Esophagus (tissue), 2 donors: ENCODE results near the gene MFSD2B. TPM values are rescaled to one million over a fixed set of nuclear protein-coding genes. Genes with fewer than 3 reads are reported as not detected.

Source experiments
- H3K27ac ChIP-seq, 2 donors: one replicate each; pipeline ENCODE4 v1.5.1; 2013; ENCODE audit warnings: low read depth in 2 of 2, mild to moderate bottlenecking in 2 of 2, inconsistent platforms in 1 of 2, low read length in 1 of 2, moderate library complexity in 1 of 2
- H3K27me3 ChIP-seq, 2 donors: one replicate each; pipeline ENCODE4 v1.6.1; 2013; ENCODE audit warnings: low read length in 2 of 2, control low read depth in 1 of 2, mild to moderate bottlenecking in 1 of 2; ENCODE audit not compliant: insufficient read depth in 2 of 2, control insufficient read depth in 1 of 2
- H3K36me3 ChIP-seq, 2 donors: one replicate each; pipeline ENCODE4 v1.6.1; 2013; ENCODE audit warnings: low read length in 1 of 2; ENCODE audit not compliant: control insufficient read depth in 2 of 2, insufficient read depth in 2 of 2
- H3K4me1 ChIP-seq, 2 donors: one replicate each; pipeline ENCODE4 v1.6.1; 2013; ENCODE audit warnings: low read length in 1 of 2; ENCODE audit not compliant: control insufficient read depth in 2 of 2, insufficient read depth in 2 of 2
- H3K4me3 ChIP-seq, 2 donors: one replicate each; pipeline ENCODE4 v1.5.1; 2013; ENCODE audit warnings: low read length in 2 of 2, mild to moderate bottlenecking in 2 of 2, low read depth in 1 of 2, moderate library complexity in 1 of 2
- H3K9me3 ChIP-seq, 2 donors: one replicate each; pipeline ENCODE4 v1.6.1; 2013; ENCODE audit warnings: mild to moderate bottlenecking in 2 of 2, low read depth in 1 of 2, low read length in 1 of 2, moderate library complexity in 1 of 2; ENCODE audit not compliant: control insufficient read depth in 2 of 2, insufficient read depth in 1 of 2
- WGBS, 2 donors: extraction: QIAGEN DNeasy Blood & Tissue Kit; methylation state at CpG; one replicate each; pipeline ENCODE4 v1.1.7; 2013; 5-methylcytosine and 5-hydroxymethylcytosine counted together
- polyA plus RNA-seq, 2 donors: library from polyadenylated mRNA; stranded (reverse); fragments of 200-250 nt; gene quantifications; one replicate each; pipeline ENCODE4 v1.2.3, GENCODE V29; 2013
- donor health status: healthy with polysubstance abuse.
- donor health status: Bipolar disorder and iron deficiency.

The MFSD2B gene
- polyA plus RNA-seq, 2 donors: 0.05 to 0.08 TPM

DNA sequence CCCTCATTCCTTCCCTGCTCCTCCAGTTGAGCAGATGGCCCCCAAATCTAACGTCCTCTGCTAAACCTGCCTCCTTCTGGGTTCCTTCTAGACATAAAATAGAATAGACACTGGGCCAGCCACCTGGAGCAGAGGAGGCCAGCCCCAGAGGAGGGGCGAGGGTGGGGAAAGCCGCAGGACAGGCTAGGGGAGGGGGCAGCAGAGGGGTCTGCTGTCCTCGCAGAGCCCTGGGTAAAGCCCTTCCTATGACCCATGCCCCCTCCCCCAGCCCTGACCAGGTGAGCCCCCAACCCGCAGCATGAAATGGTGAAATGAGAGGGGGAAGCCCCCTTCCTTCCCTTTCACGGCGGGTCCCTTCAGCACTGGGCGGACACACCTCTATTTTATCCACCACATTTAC is 7.8 kb downstream of the MFSD2B start:
- H3K27me3 ChIP-seq: no peaks in the 10 kb centered on the region

GRCh38 chr2:24018241-24018640 is 8.4 kb downstream of the MFSD2B start:
- H3K27ac ChIP-seq: no peak overlapping the region
- H3K36me3 ChIP-seq: peaks cover 2 to 6% of the 10 kb centered on the region in 2 donors
- no peaks in the 10 kb centered on the region for H3K27me3 ChIP-seq
- WGBS, 2 donors: 81 to 85% methylated on average over 9 of the region's 9 CpGs
- H3K9me3 ChIP-seq: no peaks in the 10 kb centered on the region
- H3K4me3 ChIP-seq: no peak overlapping the region
- no peaks in the 10 kb centered on the region for H3K4me1 ChIP-seq

More for the DNA sequence above, 7.8 kb downstream of the MFSD2B start:
- Histone ChIP-seq H3K4me1 (no peaks in the 10 kb centered on the region), H3K27ac (no peak overlapping the region), H3K36me3 (peaks cover 0 to 2% of the 10 kb centered on the region in 2 donors), H3K9me3 (no peaks in the 10 kb centered on the region), H3K4me3 (no peak overlapping the region)
- 82 to 85% methylated on average over 7 to 8 of the region's 8 CpGs for WGBS, 2 donors

DNA sequence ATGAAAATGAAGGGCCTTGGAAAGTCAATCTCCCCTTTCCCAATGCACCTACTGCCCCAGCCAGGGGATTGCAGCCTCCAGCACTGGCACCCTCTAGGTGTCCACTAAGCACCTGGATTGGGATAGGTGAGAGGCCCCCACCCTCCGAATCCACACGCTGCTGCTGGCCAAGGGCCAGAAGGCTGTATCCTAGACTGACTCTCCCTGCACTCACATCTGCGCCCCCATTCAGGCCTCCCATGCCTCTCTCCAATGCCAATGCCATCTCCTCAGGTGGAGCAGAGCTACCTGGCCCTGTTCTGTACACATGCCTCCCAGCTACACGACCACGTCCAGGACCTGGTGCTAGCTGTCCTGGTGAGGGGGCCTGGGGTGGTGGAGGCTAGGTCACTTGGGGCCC is 9.8 kb downstream of the MFSD2B start:
- Histone ChIP-seq H3K4me1 (no peaks in the 10 kb centered on the region), H3K27ac (no peak overlapping the region), H3K4me3 (no peak overlapping the region), H3K36me3 (peaks cover 2 to 14% of the 10 kb centered on the region in 2 donors), H3K27me3 (no peaks in the 10 kb centered on the region), H3K9me3 (no peaks in the 10 kb centered on the region)
- WGBS, 2 donors: 86 to 89% methylated on average over 5 of the region's 5 CpGs

DNA sequence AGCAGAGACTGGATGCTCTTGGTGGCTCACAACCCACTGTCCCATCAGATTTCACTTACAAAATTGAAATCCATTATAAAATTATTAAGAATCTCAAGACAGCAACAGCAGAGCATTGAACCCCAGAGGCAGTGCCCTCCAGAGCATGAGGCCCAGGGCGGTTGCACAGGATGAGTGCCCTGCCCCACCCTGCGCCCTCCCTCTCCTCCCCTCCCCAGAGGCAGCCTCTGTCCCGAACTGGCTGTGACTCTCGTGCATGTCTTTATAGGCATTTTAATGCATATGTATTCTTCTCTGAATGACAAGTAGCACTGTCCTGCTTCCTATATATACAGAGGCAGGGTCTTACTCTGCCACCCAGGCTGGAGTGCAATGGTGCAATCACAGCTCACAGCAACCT is 10.4 kb downstream of the MFSD2B start:
- Histone ChIP-seq H3K27me3 (no peaks in the 10 kb centered on the region), H3K4me3 (no peak overlapping the region), H3K27ac (no peak overlapping the region), H3K4me1 (no peaks in the 10 kb centered on the region), H3K36me3 (peaks cover 2 to 19% of the 10 kb centered on the region in 2 donors), H3K9me3 (no peaks in the 10 kb centered on the region)
- 76 to 86% methylated on average over 4 of the region's 4 CpGs for WGBS, 2 donors

DNA sequence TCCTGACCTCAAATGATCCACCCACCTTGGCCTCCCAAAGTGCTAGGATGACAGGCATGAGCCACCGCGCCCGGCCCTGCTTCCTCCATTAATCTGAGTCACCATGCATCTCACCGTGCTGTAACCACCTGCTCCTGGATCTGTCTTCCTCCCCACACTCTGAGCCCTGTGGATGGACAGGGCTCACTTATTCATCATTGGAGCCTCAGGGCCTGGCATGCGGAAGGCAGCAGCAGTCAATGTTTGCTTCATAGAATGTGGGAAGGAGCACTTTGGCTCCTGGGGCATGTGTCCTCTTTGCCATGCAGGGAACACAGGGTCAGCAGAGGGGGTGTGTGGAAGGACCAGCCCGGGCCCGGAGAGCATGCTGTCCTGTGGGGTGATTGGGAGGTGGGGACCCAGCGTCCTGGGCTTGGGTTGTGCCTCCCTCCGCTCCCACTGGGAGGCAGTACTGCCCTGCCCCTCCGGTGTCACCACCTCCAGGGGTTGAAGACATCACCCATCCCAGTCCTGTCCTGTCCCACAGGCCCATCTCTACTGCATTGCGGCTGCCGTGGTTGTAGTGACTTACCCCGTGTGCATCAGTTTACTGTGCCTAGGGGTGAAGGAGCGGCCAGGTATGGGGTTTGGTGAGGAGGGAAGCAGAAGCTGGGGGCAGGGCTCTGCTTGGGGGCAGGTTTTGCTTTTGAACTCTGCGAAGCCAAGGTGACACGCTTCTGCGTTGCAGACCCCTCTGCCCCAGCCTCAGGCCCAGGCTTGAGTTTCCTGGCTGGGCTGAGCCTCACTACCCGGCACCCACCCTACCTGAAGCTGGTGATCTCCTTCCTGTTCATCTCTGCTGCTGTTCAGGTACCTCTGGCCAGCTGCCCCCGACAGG is 11.5 kb downstream of the MFSD2B start:
- H3K9me3 ChIP-seq: no peaks in the 10 kb centered on the region
- peaks cover 2 to 21% of the 10 kb centered on the region in 2 donors for H3K36me3 ChIP-seq
- H3K27ac ChIP-seq: no peak overlapping the region
- no peaks in the 10 kb centered on the region for H3K27me3 ChIP-seq
- 75 to 78% methylated on average over 19 of the region's 19 CpGs for WGBS, 2 donors
- no peaks in the 10 kb centered on the region for H3K4me1 ChIP-seq
- H3K4me3 ChIP-seq: no peak overlapping the region

- Histone ChIP-seq H3K4me3 (no peak overlapping the region), H3K36me3 (peaks cover 2 to 21% of the 10 kb centered on the region in 2 donors), H3K9me3 (no peaks in the 10 kb centered on the region), H3K27me3 (no peaks in the 10 kb centered on the region), H3K27ac (no peak overlapping the region), H3K4me1 (no peaks in the 10 kb centered on the region)
- 94 to 95% methylated on average over 14 of the region's 14 CpGs for WGBS, 2 donors
Measured at GRCh38 chr2:24022324-24022974, 12.6 kb downstream of the MFSD2B start.

GRCh38 chr2:24022975-24023575 is 13.2 kb downstream of the MFSD2B start:
- Histone ChIP-seq H3K27me3 (no peaks in the 10 kb centered on the region), H3K27ac (no peak overlapping the region), H3K4me1 (no peaks in the 10 kb centered on the region), H3K36me3 (peaks cover 2 to 21% of the 10 kb centered on the region in 2 donors), H3K4me3 (no peak overlapping the region), H3K9me3 (no peaks in the 10 kb centered on the region)
- WGBS, 2 donors: 84 to 88% methylated on average over 15 to 16 of the region's 16 CpGs

DNA sequence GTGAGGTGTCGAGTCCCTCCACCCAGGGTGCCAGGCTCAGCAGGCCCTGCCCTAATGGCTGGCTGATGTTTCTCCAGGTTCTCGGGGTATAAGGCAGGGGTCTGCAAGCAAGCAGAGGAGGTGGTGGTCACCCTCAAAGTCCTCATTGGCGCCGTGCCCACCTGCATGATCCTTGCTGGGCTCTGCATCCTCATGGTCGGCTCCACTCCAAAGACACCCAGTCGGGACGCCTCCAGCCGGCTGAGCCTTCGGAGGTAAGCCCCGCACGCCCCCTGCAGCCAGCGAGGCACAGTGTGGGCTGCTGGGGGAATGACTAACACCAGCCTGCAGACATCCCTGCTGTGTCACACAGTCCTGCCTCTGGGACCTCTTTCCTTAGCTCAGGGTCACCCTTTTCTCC is 14.1 kb downstream of the MFSD2B start:
- Histone ChIP-seq H3K27me3 (no peaks in the 10 kb centered on the region), H3K27ac (no peak overlapping the region), H3K36me3 (peaks cover 2 to 21% of the 10 kb centered on the region in 2 donors), H3K9me3 (no peaks in the 10 kb centered on the region), H3K4me3 (no peak overlapping the region), H3K4me1 (no peaks in the 10 kb centered on the region)
- 71 to 74% methylated on average over 12 of the region's 12 CpGs for WGBS, 2 donors

DNA sequence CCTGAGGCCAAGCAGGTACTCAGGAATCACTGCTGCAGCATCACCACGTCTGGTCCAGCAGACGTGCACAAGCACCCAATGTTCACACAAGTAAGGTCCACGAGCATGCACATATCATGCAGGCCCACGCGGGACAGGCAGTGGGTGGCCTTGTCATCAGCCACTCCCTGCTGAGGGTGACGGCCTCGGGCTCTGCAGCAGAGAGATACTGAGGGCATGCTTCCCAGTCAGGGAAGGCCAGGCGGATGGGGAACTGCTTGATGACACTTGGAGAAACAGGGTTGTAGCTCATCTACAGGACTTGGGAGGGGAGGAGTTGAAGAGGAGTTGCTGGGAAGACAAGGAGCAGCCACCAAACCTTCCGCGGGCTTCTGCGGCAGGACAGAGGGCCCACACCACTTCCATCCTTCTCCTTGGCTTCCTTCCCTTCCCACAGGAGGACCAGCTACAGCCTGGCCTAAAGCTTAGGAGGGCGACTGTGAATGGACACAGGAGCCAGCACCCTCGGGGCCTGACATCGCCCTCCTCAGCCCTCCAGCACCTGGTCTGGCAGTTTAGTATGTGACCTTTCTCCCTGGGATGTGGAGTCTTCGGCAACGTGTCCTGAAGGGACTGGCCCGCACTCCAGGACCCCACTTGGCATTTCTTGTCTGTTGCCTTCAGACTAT is 15.2 kb downstream of the MFSD2B start:
- Histone ChIP-seq H3K4me3 (no peak overlapping the region), H3K36me3 (peaks cover 6 to 21% of the 10 kb centered on the region in 2 donors), H3K9me3 (no peaks in the 10 kb centered on the region), H3K27ac (no peak overlapping the region), H3K27me3 (no peaks in the 10 kb centered on the region), H3K4me1 (no peaks in the 10 kb centered on the region)
- 89% methylated on average over 17 of the region's 17 CpGs for WGBS, 2 donors
